Measurements from ENCODE around the gene RAB31.

Gene RAB31

DNA sequence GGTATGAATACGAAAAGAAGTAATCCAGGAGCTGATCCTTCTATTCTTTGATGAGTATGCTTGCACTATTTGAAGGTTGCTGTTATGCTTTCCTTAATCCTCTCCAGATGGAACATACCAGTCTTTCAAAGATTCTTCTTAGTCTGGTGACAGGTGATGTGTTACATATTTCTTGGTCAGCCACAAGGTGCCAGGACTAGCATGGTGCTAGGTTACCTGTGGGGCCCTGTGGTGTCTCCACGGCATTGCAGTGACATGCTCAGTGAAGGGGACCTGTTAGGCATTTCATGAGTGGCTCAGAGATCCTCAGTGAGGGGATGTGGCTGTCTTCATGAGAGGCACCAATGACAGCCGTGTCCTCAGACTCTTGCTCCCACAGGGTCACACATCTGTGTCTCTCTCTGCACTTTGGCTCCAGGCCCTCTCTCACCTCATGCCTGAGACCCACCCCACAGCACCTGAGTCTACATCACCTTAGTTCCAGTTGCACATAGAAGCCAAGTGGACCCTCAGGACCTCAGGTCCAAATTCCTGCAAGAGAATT lies 13.1 kb upstream of the RAB31 start:
- FAIRE-seq = no peak

DNA sequence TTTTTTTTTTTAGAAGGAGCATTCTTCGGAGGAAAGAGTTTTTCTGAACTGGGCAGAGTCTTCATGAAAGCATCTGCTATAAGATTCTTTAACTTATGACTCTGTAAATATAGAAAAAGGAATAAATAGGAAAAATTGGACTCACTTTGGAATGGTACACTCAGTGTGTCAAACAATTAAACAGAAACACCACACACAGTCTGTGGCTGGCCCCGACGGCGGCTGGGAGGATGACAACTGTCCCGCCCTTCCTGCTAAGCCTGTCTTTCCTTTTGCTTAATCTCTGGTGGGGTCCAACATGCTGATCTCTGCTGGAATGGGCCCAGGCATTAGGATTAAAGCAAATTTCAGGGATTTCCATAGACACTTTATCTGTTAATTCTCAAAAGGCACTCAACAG lies 12.5 kb upstream of the RAB31 start:
- no peak for FAIRE-seq

- FAIRE-seq = no peak
Observed at GRCh38 chr18:9696112-9696511, 12.0 kb upstream of the RAB31 start.

- no peak for FAIRE-seq
Observed at GRCh38 chr18:9696701-9697100, 11.4 kb upstream of the RAB31 start.

GRCh38 chr18:9697121-9697520 lies 11.0 kb upstream of the RAB31 start:
- no peak for FAIRE-seq

DNA sequence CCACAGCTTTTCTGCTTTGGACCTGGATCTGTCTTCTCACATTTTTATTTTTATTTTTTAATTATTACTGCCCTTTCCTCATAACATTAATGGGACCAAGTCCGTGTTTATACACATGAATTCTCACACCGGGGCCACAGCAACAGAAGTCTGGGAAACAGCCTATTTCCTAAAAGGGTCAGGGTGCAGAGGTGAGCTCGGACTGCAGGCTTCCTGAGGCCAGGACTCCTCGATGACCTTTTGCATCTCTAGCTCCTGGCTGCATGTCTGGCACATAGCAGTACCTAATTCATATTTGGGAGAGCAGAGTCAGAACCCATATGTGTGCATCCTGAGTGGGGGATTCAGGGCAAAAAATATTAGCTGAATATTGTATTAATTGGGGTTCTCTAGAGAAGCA lies 9.6 kb upstream of the RAB31 start:
- no peak for FAIRE-seq

DNA sequence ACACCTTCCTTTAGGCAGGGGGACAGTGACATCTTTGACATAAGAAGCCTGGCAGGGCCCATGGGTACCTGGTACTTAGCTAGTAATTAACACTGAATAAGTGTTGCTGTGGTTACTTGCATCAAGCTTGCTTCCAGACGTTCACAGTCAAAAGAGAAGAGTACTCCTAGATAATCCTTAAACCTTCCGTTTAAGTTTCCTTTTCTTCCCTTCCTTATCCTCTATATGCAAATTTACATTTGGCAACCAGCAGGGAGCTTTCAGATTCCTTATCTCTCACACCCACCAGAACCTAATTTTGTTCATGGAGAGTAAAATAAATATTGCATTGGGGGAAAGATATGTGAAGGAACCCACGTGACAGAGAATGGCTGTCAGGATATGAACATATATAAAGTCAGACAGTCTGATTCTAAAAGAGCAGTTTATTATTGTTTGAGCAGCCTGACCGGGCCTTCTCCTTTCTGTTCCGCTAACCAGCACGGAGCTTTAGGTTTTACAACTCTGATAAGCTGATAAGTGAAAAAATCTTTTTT lies 7.8 kb upstream of the RAB31 start:
- FAIRE-seq = no peak

GRCh38 chr18:9701609-9702349 lies 6.3 kb upstream of the RAB31 start:
- FAIRE-seq = no peak

- FAIRE-seq = no peak
Observed at GRCh38 chr18:9704233-9705118, 3.6 kb upstream of the RAB31 start.

DNA sequence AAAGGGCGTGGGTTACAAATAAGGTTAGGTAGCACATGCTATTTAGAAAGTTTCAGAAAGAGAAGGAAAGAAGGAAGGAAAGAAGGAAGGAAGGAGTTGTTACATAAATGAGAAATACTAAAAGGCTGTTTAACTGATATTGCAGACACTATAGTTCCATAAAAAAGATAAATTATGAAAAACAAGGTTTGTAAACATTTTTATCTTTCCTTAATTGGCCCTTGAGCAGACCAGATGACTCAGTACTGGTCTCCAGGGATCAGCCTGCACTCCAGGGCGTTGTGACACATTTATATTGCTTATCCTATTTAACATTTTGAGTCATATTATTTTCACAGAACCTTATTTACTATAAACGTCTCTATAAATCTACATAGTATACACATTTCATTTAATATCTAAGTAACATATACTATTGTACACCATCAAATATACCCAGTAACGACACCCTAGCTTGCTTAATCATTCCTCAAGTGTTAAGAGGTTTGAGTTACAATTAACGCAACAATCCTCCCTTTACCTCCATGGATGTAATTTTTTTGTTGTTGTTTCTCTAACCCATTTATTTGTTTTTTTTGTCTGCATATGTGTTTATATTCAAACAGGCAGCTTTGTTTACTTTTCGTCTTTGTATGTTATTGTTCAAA lies 2.8 kb upstream of the RAB31 start:
- no peak for FAIRE-seq

DNA sequence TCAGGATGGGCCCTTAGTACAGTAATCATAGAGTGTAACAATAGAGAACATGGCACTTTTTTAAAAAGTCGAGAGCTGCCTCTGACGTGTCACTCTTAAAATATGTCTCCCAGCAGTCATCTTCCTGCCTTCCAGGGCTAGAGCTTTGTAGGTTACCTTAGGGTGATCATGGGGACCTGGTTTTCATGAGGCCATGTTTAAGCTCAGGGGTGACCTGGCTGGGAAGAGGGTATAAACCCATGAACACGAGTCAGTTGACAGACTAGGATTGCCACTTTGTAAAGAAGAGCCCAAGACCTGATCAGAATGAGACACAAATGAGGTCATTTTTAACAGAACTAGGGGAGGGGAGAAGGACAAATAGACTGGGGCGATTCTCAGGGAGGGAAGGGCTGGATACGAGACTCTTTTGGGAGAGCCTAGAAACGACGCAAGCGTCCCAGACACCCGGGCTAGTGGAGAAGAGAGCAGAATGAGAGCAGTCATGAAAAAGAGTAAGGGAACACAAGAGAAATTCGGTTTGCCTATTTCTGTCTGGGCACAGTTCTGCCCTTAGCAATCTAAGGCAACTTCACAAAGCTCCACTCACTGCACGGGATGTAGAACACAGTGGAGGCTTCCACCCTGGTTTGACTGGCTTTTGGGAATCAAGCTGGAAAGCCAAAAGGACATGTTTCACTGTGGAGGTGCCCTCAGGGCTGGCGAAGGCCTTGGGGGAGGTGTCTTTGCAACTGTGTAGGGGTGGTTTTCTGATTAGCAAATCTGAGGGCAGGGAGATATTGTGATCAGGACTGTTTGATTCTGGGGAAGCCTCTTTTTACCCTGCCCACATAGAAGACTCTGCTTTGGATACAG lies 1.8 kb upstream of the RAB31 start:
- no peak for FAIRE-seq

DNA sequence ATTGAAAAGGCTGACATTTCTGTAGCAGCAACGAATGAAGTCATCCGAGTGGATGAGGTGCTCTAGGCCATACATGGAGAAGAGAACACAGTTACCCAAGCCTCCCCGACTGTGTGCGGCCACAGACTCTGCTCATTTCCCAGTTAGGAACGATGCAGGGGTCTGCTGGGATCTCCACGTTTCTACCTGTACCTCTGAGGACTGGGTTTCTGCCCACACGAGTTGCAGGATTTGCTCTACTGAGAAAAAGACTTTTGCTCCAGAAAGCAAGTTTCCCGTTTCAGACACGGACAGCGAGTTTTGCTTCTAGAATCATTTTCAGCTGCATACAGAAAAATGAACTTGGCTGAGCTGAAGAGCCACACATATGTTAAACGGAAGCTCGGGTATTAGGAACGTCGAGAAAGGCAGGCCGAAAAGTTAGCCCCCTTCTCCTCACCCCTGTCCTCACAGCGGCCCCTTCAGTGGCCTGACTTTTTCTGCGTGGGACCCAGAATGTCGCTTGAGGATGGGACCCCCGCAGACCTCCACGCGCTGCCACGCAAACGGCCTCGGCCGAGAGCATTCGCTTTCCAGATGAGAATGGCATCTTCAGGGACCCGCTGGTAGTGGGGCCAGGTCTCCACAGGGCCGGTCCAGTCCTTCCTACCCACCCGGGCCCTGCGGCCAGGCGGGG lies 582 bp upstream of the RAB31 start:
- no peak for FAIRE-seq

DNA sequence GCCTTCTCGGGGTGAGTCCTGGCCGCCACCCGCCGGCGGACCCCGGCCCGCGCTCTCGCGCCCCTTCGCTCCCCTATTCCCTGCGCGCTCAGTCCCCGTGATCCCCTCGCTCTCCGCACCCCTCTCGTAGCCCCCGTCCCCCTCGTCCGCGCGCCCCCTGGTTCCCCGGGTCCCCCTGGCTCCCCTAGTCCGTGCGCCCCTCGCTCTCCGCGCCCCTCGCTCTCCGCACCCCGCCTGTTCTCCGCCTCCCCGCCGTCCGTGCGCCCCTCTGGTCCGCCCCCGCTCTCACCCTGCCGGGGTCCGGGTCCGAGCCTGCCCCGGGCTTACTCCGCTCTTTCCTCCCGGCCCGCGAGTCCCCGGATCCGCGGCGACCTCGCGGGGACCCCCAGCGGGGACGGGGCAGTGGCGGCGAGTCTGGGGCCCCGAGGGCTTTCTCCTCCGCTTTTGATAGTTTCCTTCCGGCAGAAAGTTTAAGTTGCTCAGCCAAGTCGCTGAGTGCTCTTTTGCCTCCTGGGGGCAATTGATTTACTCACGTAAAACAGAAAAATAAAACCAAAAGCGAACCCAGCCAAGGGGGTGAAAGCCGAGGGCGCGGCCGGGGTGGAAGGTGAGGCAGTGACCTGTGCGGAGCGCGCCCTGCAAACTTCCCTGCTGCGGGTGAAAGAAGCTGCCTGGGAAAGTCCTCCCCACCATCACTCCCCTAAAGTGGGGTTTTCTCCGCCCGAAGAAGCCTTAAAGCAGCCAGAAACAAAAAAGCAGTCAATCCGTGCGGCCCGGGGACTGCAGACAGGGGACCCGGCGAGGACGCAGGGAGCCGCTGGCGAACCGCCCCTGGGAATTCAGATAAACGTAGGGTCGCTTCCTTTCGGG lies 568 bp downstream of the RAB31 start:
- no peak for FAIRE-seq

DNA sequence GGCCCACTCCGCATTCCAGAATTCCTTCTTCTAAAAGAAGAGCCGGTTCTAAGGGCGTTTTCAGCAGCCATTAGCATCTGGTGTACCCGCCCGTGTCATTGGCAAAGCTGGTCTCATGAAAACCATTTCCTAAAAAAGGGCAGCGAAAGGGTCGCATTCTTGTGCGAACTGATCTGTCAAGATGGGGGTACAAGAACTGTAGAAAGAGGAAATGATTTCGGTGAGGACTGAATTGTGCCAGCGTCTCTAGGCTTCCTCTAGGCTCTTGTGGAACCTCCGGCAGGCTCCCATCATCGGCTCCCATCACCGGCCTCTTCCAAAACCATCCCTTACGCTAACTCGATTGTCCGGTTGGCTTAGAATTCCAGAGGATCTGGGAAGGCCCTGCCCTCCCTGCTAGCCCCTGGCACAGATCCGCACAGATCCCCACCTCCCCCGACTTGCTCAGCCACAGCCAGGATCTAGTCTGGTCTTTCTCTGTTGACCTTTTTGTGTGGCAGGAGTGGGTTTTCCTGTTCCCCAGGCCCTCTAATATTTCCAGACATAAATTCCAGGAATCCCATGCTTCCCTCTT lies 1.3 kb downstream of the RAB31 start:
- FAIRE-seq = no peak

GRCh38 chr18:9710037-9710436 lies 1.9 kb downstream of the RAB31 start:
- no peak for FAIRE-seq

DNA sequence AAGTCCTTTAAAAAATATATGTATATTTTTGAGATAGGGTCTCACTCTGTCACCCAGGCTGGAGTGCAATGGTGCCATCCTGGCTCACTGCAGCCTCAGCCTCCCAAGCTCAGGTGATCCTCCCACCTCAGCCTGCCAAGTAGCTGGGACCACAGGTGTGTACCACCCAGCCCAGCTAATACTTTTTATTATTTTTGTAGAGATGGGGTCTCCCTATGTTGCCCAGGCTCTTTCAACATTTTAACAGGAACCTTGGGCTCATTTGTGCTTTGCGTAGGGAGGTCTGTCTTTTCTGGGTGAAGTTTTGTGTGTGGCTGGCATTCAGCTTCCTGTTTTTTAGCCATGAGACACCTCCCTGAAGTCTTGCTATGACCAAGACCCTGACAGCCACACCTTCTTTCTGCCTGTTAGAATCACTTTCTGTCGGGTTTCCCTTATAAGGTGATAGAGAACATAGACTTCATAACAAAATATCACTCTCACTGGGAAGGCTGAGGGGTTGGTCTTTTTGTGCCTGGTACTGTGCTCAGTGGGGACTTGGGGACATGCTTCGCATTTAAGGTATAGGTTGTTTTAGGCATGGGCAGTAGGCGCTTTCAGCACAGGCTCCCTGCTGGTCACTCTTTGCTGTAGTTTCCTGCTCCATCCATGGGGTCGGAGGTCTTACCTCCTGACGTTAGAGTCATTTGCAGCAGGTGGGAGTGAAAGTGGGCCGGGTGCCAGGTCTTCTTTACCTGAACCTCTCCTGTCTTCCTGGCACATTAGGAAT lies 3.4 kb downstream of the RAB31 start:
- FAIRE-seq = no peak

GRCh38 chr18:9712130-9712577 lies 4.1 kb downstream of the RAB31 start:
- no peak for FAIRE-seq

DNA sequence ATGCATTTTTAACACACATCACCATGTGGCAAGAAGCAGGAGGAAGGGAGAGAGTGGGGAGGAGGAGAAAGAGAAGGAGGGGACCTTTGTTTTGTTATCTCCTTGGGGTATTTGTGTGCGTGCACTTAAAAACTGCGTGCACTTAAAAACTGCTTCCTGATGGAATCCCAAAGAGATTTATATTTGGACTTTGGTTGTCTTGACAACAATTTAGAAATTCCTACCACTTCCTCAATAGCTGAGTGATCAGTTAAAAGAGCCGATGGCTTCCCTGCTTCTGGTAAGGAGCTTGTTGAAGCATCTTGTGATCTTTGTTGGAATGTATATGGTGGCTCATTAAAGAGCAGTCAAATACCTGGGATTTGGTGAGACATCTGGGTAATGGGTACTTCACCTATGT lies 4.5 kb downstream of the RAB31 start:
- no peak for FAIRE-seq
